Measurements from ENCODE around the gene PAQR6.

The PAQR6 gene

GRCh38 chr1:156257711-156258110 lies 9.9 kb upstream of the PAQR6 start:
- no peak for TF ChIP-seq Cebpa-rat (IDR thresholded peaks at IDR 0.05)
- no peaks in the 10 kb centered on the region for H3K9me3 ChIP-seq (replicated peaks in 1 of 11)
- H3K27ac ChIP-seq = no peak overlapping the region
- H3K36me3 ChIP-seq = peaks cover 100% of the 10 kb centered on the region in 11 experiments
- peaks cover 4 to 98% (median 87%) of the 10 kb centered on the region in 11 experiments; a peak in 18 of 22 replicates for H4K20me1 ChIP-seq
- H3K4me3 ChIP-seq = no peak overlapping the region
- H3K4me1 ChIP-seq = peaks cover 0 to 18% (median 6%) of the 10 kb centered on the region in 10 experiments; a peak in 10 of 20 replicates
- H3K4me2 ChIP-seq = peak overlapping the region in 2 of 11 experiments; percentile 21 to 26; a peak in 3 of 22 replicates
- H3K9ac ChIP-seq = peak overlapping the region in 3 of 11 experiments; percentile 9 to 30 (median 27); a peak in 2 of 22 replicates
- H3K27me3 ChIP-seq = no peaks in the 10 kb centered on the region

GRCh38 chr1:156253634-156254033 lies 5.8 kb upstream of the PAQR6 start:
- H3K4me3 ChIP-seq = no peak overlapping the region
- TF ChIP-seq Cebpa-rat (IDR thresholded peaks at IDR 0.05) = no peak
- H3K27me3 ChIP-seq = no peaks in the 10 kb centered on the region
- H3K36me3 ChIP-seq = peaks cover 97 to 100% (median 100%) of the 10 kb centered on the region in 11 experiments
- peak overlapping the region in 1 of 11 experiments; percentile 9; a peak in 2 of 22 replicates for H3K9ac ChIP-seq
- H3K4me1 ChIP-seq = peaks cover 0 to 14% (median 6%) of the 10 kb centered on the region in 10 experiments; a peak in 10 of 20 replicates
- no peak overlapping the region for H3K27ac ChIP-seq
- no peak overlapping the region for H3K4me2 ChIP-seq
- H3K9me3 ChIP-seq (replicated peaks in 1 of 11) = no peaks in the 10 kb centered on the region
- H4K20me1 ChIP-seq = peaks cover 4 to 98% (median 88%) of the 10 kb centered on the region in 11 experiments; a peak in 18 of 22 replicates

- no peak overlapping the region for H3K4me2 ChIP-seq
- H3K9ac ChIP-seq = peak overlapping the region in 1 of 11 experiments; percentile 1; a peak in 2 of 22 replicates
- peaks cover 76 to 89% (median 79%) of the 10 kb centered on the region in 11 experiments for H3K36me3 ChIP-seq
- no peak overlapping the region for H3K27ac ChIP-seq
- H3K27me3 ChIP-seq = peaks cover 0 to 4% (median 0%) of the 10 kb centered on the region in 11 experiments; a peak in 7 of 22 replicates
- H3K4me3 ChIP-seq = no peak overlapping the region
- peaks cover 4 to 96% (median 87%) of the 10 kb centered on the region in 11 experiments; a peak in 21 of 22 replicates for H4K20me1 ChIP-seq
- no peaks in the 10 kb centered on the region for H3K9me3 ChIP-seq (replicated peaks in 1 of 11)
- TF ChIP-seq Cebpa-rat (IDR thresholded peaks at IDR 0.05) = no peak
- peaks cover 4 to 14% (median 7%) of the 10 kb centered on the region in 10 experiments for H3K4me1 ChIP-seq
Measured at GRCh38 chr1:156251527-156251926, 3.7 kb upstream of the PAQR6 start.

DNA sequence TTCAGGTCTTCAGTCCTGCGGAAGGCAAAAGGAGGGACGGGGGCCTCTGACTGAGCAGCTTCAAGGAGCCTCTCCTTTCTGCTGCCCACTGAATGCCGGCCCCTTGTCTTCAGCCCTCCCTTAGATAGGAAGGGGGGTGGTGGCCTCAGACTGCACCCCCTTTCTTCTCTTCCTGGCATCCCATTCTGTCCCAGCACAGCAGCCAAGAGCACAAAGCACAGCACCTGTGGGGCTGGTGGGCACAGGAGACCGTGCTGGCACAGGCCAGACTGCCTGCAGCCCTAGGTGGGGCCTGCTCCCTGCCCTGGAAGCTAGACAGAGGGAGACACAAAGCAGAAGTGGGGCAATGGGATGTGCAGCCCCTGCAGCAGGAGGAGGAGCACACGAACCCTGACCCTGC lies 1.7 kb upstream of the PAQR6 start:
- peaks cover 17 to 33% (median 26%) of the 10 kb centered on the region in 10 experiments for H3K4me1 ChIP-seq
- peaks cover 16 to 23% (median 18%) of the 10 kb centered on the region in 11 experiments; a peak in 21 of 22 replicates for H3K27me3 ChIP-seq
- peaks cover 4 to 98% (median 91%) of the 10 kb centered on the region in 11 experiments; a peak in 21 of 22 replicates for H4K20me1 ChIP-seq
- peaks cover 57 to 70% (median 60%) of the 10 kb centered on the region in 11 experiments for H3K36me3 ChIP-seq
- H3K27ac ChIP-seq = no peak overlapping the region
- no peak overlapping the region for H3K4me3 ChIP-seq
- H3K9me3 ChIP-seq (replicated peaks in 1 of 11) = no peaks in the 10 kb centered on the region
- H3K9ac ChIP-seq = no peak overlapping the region
- no peak for TF ChIP-seq Cebpa-rat (IDR thresholded peaks at IDR 0.05)
- H3K4me2 ChIP-seq = no peak overlapping the region

- H3K4me2 ChIP-seq = no peak overlapping the region
- H3K4me3 ChIP-seq = no peak overlapping the region
- H3K4me1 ChIP-seq = peaks cover 17 to 38% (median 31%) of the 10 kb centered on the region in 10 experiments
- H3K9me3 ChIP-seq (replicated peaks in 1 of 11) = no peaks in the 10 kb centered on the region
- H3K36me3 ChIP-seq = peaks cover 44 to 57% (median 47%) of the 10 kb centered on the region in 11 experiments
- no peak overlapping the region for H3K9ac ChIP-seq
- no peak overlapping the region for H3K27ac ChIP-seq
- H4K20me1 ChIP-seq = peaks cover 0 to 98% (median 91%) of the 10 kb centered on the region in 11 experiments; a peak in 21 of 22 replicates
- H3K27me3 ChIP-seq = peaks cover 16 to 29% (median 23%) of the 10 kb centered on the region in 11 experiments; a peak in 21 of 22 replicates
- no peak for TF ChIP-seq Cebpa-rat (IDR thresholded peaks at IDR 0.05)
Measured at GRCh38 chr1:156248323-156248683, 447 bp upstream of the PAQR6 start.

GRCh38 chr1:156246781-156247459 lies 936 bp downstream of the PAQR6 start:
- Histone ChIP-seq H3K9me3 (replicated peaks in 1 of 11) (no peaks in the 10 kb centered on the region), H3K27me3 (peaks cover 16 to 29% (median 23%) of the 10 kb centered on the region in 11 experiments; a peak in 21 of 22 replicates), H3K4me3 (0 out of 20 replicates have a peak overlapping the region, but pooled peaks of 1 of the 10 experiments have one; percentile 62), H3K27ac (no peak overlapping the region), H3K36me3 (peaks cover 30 to 43% (median 33%) of the 10 kb centered on the region in 11 experiments), H3K4me1 (peaks cover 28 to 50% (median 40%) of the 10 kb centered on the region in 10 experiments), H3K9ac (no peak overlapping the region), H4K20me1 (peaks cover 0 to 98% (median 90%) of the 10 kb centered on the region in 11 experiments; a peak in 21 of 22 replicates), H3K4me2 (peak overlapping the region; percentile 90 to 100 (median 97); a peak in 21 of 22 replicates)
- TF ChIP-seq Cebpa-rat (IDR thresholded peaks at IDR 0.05) = no peak

GRCh38 chr1:156246241-156246780 lies 1.5 kb downstream of the PAQR6 start:
- Histone ChIP-seq H3K27ac (peak overlapping the region in 2 of 11 experiments; percentile 12 to 24; a peak in 2 of 22 replicates), H3K9ac (peak overlapping the region in 8 of 11 experiments; percentile 12 to 71 (median 48); a peak in 7 of 22 replicates)

DNA sequence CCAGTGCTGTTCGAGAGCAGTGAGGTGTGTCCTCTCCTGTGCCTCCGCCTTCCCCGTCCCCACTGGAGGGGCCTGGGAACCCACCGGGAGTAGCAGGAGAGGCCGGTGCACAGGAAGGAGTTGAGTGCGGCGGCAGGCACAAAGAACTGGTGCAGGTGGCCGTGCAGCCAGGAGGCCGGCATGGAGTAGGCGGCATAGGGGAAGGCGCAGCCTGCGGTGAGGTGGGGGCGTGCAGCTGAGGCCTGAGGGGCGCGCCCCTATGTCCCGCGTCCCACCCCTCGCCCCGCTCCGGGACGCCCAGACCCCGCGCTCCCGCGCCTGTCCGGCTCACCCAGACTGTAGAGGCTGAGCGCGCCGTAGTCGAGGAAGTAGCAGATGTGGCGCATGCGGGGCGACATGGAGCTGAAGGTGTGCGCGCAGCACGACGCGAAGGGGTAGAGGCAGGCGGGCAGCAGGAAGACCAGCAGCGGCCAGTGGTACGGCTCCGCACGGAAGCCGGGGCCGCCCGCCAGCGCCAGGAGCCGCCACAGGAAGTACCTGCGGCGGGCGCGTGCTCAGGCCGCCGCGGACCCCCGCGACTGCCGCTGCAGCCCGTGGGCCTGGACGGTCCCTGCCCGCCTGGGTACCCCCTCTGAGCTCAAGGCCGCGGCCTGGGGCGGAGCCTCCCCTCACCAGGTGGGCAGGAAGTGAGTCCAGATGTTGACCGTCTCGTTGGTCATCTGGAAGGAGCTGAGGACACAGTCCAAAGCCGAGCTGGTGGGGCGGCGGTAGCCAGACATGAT lies 2.2 kb downstream of the PAQR6 start:
- Histone ChIP-seq H3K4me1 (peaks cover 41 to 63% (median 53%) of the 10 kb centered on the region in 10 experiments), H3K36me3 (peaks cover 17 to 31% (median 21%) of the 10 kb centered on the region in 11 experiments), H3K4me3 (peak overlapping the region; percentile 35 to 62 (median 49)), H3K27me3 (peaks cover 16 to 29% (median 23%) of the 10 kb centered on the region in 11 experiments; a peak in 21 of 22 replicates), H3K9ac (peak overlapping the region; percentile 10 to 71 (median 46); a peak in 17 of 22 replicates), H3K4me2 (peak overlapping the region; percentile 90 to 100 (median 97)), H4K20me1 (peaks cover 5 to 98% (median 92%) of the 10 kb centered on the region in 11 experiments; a peak in 21 of 22 replicates), H3K27ac (peak overlapping the region in 5 of 11 experiments; percentile 12 to 34 (median 17); a peak in 3 of 22 replicates), H3K9me3 (replicated peaks in 1 of 11) (no peaks in the 10 kb centered on the region)
- TF ChIP-seq Cebpa-rat (IDR thresholded peaks at IDR 0.05) = no peak

More at GRCh38 chr1:156246241-156246780, 1.5 kb downstream of the PAQR6 start:
- peak overlapping the region in 8 of 10 experiments; percentile 35 to 62 (median 49); a peak in 15 of 20 replicates for H3K4me3 ChIP-seq
- H4K20me1 ChIP-seq = peaks cover 3 to 98% (median 90%) of the 10 kb centered on the region in 11 experiments; a peak in 21 of 22 replicates
- no peak for TF ChIP-seq Cebpa-rat (IDR thresholded peaks at IDR 0.05)
- H3K4me1 ChIP-seq = peaks cover 34 to 56% (median 46%) of the 10 kb centered on the region in 10 experiments
- peaks cover 16 to 29% (median 23%) of the 10 kb centered on the region in 11 experiments; a peak in 21 of 22 replicates for H3K27me3 ChIP-seq
- peaks cover 24 to 37% (median 27%) of the 10 kb centered on the region in 11 experiments for H3K36me3 ChIP-seq
- no peaks in the 10 kb centered on the region for H3K9me3 ChIP-seq (replicated peaks in 1 of 11)
- H3K4me2 ChIP-seq = peak overlapping the region; percentile 90 to 100 (median 97)

Data from BLaER1 treated with 17β-estradiol and CSF1 and Interleukin-3, amounts not matched to agents 10 nM and 100 nM (cell line).